Measurements from ENCODE around the gene MED26. TPM values are rescaled to one million over a fixed set of nuclear protein-coding genes. Genes with fewer than 3 reads are reported as not detected.
"Not testable (repeated sequence)": the region's sequence is repeated elsewhere in the genome, so short reads cannot be mapped to it uniquely, and the experiment has no call there.

The MED26 gene
- 1 to 10 TPM; 5.2 to 5.9 TPM for total RNA-seq

GRCh38 chr19:16628183-16628983 lies at the start of gene MED26:
MED26 (minus strand) TSS chr19:16628204; CDS start chr19:16627943, 261 bp downstream.
- no peaks in the 10 kb centered on the region for H3K27me3 ChIP-seq
- DNase-seq (ENCODE audit: low spot score), result peak; percentile 95
- peak in 1 of 2 donors; percentile 34 for TF ChIP-seq CTCF (IDR thresholded peaks at IDR 0.05)
- H3K9me3 ChIP-seq, result no peaks in the 10 kb centered on the region
- no peaks in the 10 kb centered on the region for H3K36me3 ChIP-seq
- peak within 1 kb of the TSS; percentile 99 to 100 for H3K27ac ChIP-seq
- peaks cover 0 to 48% of the 10 kb centered on the region in 2 donors for H3K4me1 ChIP-seq
- peak within 1 kb of the TSS; percentile 75 to 94 for H3K4me3 ChIP-seq

- H3K36me3 ChIP-seq, result peaks cover 19% of the 10 kb centered on the region
- peaks cover 0 to 11% of the 10 kb centered on the region in 2 donors for H3K9me3 ChIP-seq
- H3K4me3 ChIP-seq, result no peak overlapping the region
- DNase-seq (ENCODE audit: low spot score), result no peak
- H3K27ac ChIP-seq, result no peak overlapping the region
- H3K4me1 ChIP-seq, result no peaks in the 10 kb centered on the region
- TF ChIP-seq CTCF (IDR thresholded peaks at IDR 0.05), result no peak
- H3K27me3 ChIP-seq, result no peaks in the 10 kb centered on the region
These were observed 49.1 kb upstream of the MED26 start for GRCh38 chr19:16677055-16677454.

- Histone ChIP-seq H3K4me1 (no peaks in the 10 kb centered on the region), H3K36me3 (peaks cover 11% of the 10 kb centered on the region), H3K4me3 (no peak overlapping the region), H3K27me3 (no peaks in the 10 kb centered on the region), H3K27ac (no peak overlapping the region), H3K9me3 (peaks cover 0 to 8% of the 10 kb centered on the region in 2 donors)
- no peak for TF ChIP-seq CTCF (IDR thresholded peaks at IDR 0.05)
- DNase-seq (ENCODE audit: low spot score), result no peak
These were observed 48.2 kb upstream of the MED26 start for GRCh38 chr19:16676101-16676798.

- not testable (repeated sequence) for H3K4me3 ChIP-seq; H3K27me3 ChIP-seq; H3K36me3 ChIP-seq; H3K27ac ChIP-seq; H3K9me3 ChIP-seq; H3K4me1 ChIP-seq; DNase-seq (ENCODE audit: low spot score)
These were observed 45.8 kb upstream of the MED26 start for GRCh38 chr19:16673839-16674238.

- H3K27me3 ChIP-seq, result no peaks in the 10 kb centered on the region
These were observed 45.2 kb upstream of the MED26 start for GRCh38 chr19:16673231-16673630.

More at GRCh38 chr19:16673231-16673630, 45.2 kb upstream of the MED26 start:
- Histone ChIP-seq H3K27ac (no peak overlapping the region), H3K9me3 (no peaks in the 10 kb centered on the region), H3K4me1 (no peaks in the 10 kb centered on the region), H3K4me3 (no peak overlapping the region), H3K36me3 (no peaks in the 10 kb centered on the region)
- no peak for TF ChIP-seq CTCF (IDR thresholded peaks at IDR 0.05)
- DNase-seq (ENCODE audit: low spot score), result no peak
